GM18870 (cell line): ENCODE data around the gene SLF1.
A peak's percentile ranks its signal among the peaks of the same experiment; 100 is the strongest.
"Not testable (repeated sequence)": the region's sequence is repeated elsewhere in the genome, so short reads cannot be mapped to it uniquely, and the experiment has no call there.

ENCODE experiments used
- ATAC-seq: cut with Tn5 transposase; IDR thresholded peaks from one replicate; pipeline ENCODE4 v1.9.1; 2021; ENCODE audit warnings: moderate library complexity; ENCODE audit not compliant: unreplicated experiment

The SLF1 gene

DNA sequence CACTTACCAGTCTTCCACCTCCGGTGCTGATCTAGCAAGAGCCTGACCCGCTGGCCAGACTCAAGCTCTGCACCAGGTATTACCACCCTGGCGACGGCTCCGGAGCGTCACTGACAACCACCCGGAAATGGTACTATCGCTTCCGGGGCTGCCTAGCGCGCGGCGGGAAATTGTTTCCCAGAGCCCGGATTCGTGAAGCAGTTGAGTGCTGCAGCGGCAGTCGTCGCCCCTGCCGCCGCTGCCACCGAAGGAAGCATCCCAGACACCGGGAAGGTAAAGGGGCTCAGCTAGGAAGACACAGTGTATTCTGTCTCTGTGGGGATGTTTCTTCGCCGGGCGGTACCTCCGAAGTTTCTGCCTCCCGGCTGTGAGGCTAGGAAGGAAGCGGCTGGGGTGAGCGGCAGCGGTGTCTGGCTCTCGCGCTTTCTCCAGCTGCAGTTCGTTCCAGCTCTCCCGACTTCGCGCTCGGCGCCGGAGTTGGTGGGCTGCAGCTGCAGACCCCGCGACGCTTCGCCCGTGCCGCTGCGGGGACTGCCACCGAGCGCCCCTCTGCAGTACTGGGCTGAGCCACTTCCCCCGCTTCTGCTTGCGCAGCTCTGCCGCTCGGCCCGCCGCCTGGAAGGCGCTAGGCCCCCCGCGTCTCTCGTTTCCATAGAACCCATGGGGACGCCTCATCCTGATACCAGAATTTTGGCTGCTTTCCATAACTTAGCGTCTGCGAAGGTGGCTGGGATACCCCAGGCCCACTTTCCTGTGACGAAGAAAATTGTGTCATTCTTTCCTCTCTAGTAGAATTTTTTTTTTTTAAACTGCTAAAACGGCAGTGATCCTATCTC is at the start of gene SLF1, which contains the start of gene KIAA0825:
Gene SLF1, plus strand, starts transcription at position 177 of the 836 bp plus-strand sequence. CDS start 10,142 bp downstream, outside the sequence.
Gene KIAA0825, minus strand, starts transcription at position 112 of the 836 bp plus-strand sequence. CDS start 81,478 bp downstream, outside the sequence.
- peak; percentile 94 for ATAC-seq

- no peak for ATAC-seq
Observed at GRCh38 chr5:94571415-94571814, 47.1 kb upstream of the SLF1 start.

DNA sequence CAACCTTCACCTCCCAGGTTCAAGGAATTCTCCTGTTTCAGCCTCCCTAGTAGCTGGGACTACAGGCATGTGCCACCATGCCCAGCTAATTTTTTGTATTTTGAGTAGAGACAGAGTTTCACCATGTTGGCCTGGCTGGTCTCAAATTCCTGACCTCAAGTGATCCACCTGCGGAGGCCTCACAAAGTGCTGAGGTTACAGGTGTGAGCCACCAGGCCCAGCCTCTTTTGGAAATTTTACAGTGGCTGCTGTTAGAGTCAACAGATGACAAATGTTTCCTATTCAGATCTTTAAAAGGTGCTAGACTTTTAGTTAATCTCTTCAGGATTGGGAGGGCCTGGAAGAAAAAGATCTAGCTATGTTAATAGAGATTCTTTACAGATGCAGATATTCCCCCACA is 45.1 kb upstream of the SLF1 start:
- ATAC-seq, result not testable (repeated sequence)

- no peak for ATAC-seq
Observed at GRCh38 chr5:94575196-94575595, 43.3 kb upstream of the SLF1 start.

GRCh38 chr5:94577466-94578245 is 40.8 kb upstream of the SLF1 start:
- ATAC-seq, result peak; percentile 72

GRCh38 chr5:94595281-94595840 is 23.1 kb upstream of the SLF1 start:
- ATAC-seq, result no peak

DNA sequence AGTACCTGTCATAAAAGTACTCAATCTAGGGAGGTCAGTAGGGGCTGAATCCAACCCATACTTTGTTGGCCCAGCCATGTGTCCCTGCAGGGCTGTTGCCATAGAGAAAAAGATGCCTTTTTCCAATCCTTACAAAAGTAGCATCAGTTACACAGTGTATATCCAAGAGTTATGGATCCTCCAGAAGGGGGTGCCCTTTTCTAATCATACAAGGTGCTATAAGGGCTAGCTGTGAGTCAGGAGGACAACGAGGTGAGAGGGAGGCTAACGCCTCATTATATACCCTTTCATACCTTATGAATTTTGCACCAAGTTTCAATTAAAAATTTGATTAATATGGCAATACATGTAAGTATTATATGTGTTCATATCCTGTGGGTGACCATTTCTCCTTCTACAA is 4.9 kb upstream of the SLF1 start:
- no peak for ATAC-seq

DNA sequence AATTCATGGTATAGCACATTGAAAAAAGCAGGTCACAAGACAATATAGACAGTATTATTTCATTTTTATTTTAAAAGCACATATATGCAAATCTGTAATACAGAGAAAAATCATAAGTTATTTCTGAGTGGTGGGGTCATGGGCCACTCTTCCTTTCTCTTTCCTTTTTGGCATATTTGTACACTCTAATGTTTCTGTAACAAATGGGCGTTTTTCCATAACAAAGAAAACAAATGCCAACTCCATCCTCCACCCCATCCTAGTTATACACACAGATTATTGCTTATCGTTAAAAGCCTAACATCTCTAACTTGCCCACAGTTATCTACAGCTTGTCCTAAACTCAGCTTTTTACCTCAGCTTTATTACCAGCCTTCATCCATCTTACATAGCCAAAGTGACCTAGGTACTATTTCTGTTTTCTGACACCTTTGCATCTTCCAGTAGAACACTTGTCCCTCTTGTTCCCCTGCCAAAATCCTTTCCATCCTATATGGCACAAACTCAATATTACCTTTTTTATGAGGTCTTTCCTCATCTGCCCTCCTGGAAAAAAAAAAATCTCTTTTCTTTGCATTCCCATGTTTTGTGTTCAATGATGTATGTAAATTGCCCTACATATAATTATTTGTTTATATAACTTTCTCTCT is 4.2 kb upstream of the SLF1 start:
- no peak for ATAC-seq

DNA sequence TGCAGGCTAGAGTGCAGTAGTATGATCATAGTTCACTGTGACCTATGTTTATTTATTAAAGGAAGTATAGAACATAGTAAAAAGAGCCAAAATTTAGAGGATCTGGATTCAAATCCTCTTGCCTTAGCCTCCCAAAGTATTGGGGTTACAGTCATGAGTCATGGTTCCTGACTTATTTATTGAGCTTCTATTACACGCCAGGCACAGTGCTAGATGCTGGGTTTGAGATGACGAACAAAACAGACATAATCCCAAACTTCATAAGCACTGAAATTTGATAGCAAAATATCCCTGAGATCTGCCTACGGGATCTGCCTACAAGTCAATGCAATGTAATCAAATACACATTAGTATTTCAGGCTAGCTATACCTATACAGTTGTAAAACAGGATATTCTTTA is 2.6 kb upstream of the SLF1 start:
- ATAC-seq, result no peak

GRCh38 chr5:94618029-94618492 is 408 bp upstream of the SLF1 start:
- peak; percentile 25 for ATAC-seq

DNA sequence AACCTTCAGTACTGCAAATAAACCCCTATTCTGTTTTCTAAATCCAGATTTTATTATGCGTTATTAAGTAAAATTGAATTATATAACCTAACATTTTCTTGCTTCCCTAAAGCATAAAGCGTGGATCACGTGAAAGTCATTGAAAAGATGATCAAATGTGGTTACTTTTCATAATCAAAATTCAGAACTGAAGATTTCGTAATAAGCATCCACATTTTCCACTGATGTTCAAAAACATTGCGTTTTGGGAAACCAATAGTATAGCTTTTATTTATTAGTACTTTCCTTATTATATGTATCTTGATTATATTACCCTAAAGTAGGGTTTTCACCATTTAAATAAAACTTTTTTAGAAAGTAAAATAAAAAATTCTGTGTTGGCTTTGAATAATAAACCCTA is 1.8 kb downstream of the SLF1 start:
- ATAC-seq, result no peak

DNA sequence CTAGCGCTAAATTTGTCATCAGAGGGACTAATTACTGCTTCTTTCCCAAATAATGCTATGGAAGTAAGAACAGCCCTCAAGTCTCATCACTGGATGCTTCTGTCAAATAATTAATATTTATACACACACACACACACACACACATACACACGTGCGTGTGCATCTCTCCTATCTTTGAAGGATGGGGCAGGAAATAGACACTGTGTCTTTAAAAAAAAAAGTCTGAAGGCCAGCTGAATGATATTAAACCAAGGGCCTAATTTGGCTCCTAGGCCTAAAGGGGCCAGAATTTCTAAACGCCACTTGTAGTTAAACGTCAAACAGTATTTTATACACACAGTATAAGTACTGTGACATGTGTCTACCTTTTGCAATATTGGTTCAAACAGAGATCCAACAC is 3.3 kb downstream of the SLF1 start:
- no peak for ATAC-seq

- ATAC-seq, result no peak
Observed at GRCh38 chr5:94623011-94623410, 4.5 kb downstream of the SLF1 start.

GRCh38 chr5:94623877-94624276 is 5.4 kb downstream of the SLF1 start:
- ATAC-seq, result no peak

DNA sequence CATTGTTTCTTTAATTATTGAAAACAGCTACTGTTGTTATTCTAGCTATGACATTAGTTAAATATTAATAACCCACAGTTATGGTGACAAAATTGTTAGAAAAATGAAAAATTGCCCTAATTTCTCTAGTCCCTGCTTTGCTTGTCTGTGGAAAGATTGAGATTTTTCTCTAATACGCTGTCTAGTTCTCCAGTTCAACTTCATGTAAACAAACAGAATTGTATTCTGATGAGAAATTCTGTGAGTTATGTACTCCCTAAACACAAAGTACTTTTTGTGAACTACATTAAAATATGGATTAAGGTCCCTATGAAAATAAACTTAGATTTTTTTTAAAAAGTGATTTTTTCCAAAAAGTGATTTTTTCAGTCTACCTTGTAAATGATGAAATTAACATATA is 8.7 kb downstream of the SLF1 start:
- no peak for ATAC-seq

GRCh38 chr5:94632024-94632423 is 13.6 kb downstream of the SLF1 start:
- peak; percentile 98 for ATAC-seq

DNA sequence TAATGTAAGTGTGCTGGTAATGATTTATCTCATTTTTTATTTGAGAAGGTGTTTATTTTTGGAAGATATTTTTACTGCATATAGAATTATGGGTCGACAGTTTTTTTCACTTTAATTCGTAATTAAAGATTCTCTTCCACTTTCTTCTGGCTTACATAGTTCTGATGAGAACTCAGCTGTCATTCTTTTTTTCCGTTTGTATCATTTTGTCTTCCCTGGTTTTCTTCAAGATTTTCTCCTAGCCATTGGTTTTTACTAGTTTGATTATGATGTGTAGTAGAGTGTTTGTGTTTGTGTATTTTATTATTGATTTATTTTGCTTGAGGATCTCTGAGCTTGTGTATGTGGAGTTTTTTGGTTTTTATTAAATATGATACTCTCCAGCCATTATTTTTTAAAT is 21.7 kb downstream of the SLF1 start:
- no peak for ATAC-seq

- ATAC-seq, result no peak
Observed at GRCh38 chr5:94645053-94645452, 26.6 kb downstream of the SLF1 start.

GRCh38 chr5:94646758-94647157 is 28.3 kb downstream of the SLF1 start:
- no peak for ATAC-seq

- ATAC-seq, result no peak
Observed at GRCh38 chr5:94649874-94650273, 31.4 kb downstream of the SLF1 start.

- ATAC-seq, result no peak
Observed at GRCh38 chr5:94658272-94658671, 39.8 kb downstream of the SLF1 start.
